Muscle of arm (tissue), 12 donors: Measurements from ENCODE around the gene UBD. TPM values are rescaled to one million over a fixed set of nuclear protein-coding genes. Genes with fewer than 3 reads are reported as not detected.

ENCODE experiments used
- DNase-seq: peaks from one replicate; pipeline ENCODE4 v3.0.0-alpha.2; 2013
- polyA plus RNA-seq, 12 donors: library from polyadenylated mRNA; unstranded; fragments of 120-200 nt; gene quantifications; one replicate each; pipeline ENCODE4 v1.2.1, GENCODE V29; 2013; ENCODE audit not compliant: insufficient read length in 12 of 12

UBD gene
- polyA plus RNA-seq, 12 donors = 0.14 to 13.8 (median 2.1) TPM; not detected in 7

DNA sequence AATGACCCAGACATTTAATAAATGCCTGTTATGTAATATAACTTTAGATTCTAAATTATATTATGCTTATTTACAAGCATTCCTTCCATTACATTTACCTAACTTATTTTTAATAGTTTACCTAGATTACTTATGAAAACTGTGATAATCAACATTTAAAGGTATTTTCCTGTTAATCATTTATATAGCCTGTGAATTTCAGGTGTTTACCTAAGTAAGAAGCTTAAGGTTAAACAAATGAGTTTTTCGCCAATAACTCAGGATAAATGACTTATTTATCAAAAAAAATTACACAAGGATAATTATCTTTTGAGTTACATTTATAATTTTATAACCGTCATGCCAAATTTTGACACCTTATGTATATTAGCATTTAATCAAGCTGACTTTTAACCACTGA, 35.5 kb downstream of the UBD start:
- no peak for DNase-seq

- no peak for DNase-seq
Observed at GRCh38 chr6:29522227-29522626, 37.3 kb downstream of the UBD start.

GRCh38 chr6:29521006-29521680, 38.4 kb downstream of the UBD start:
- no peak for DNase-seq

GRCh38 chr6:29520232-29520631, 39.3 kb downstream of the UBD start:
- DNase-seq = no peak

DNA sequence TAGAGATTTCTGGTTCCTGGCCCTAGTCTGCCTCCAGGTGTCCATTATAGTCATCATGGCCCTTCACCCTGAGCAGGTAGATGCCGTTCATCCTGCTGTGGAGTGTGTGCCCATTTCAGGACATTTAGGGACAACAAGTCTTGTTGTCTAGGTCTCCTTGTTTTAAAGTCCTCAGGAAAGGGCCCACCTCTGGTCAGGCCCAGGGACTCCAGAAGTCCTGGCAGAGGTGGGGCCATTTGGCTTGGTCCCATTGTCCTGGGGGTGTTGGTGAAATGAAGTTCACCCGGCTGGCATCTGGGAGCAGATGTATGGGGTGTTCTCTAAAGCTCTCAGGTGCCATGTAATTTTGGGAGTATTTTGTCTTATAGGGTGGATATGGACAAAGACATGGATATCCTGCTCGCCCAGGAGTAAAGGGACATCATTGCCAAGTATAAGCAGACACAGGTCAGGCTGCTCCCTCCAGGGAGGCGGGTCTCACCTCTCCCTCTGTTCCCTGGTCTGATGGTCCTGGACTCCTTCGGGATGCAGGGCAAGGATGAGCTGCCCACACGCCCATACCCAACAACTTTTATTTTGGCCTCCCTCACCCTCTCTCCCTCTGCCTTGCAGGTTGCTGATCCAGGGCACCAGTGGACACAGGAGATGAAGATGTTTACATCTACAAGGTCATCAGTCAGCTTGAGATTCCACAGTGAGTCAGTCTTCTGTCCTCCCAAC, 40.1 kb downstream of the UBD start:
- no peak for DNase-seq

- no peak for DNase-seq
Observed at GRCh38 chr6:29517728-29518440, 41.6 kb downstream of the UBD start.

DNA sequence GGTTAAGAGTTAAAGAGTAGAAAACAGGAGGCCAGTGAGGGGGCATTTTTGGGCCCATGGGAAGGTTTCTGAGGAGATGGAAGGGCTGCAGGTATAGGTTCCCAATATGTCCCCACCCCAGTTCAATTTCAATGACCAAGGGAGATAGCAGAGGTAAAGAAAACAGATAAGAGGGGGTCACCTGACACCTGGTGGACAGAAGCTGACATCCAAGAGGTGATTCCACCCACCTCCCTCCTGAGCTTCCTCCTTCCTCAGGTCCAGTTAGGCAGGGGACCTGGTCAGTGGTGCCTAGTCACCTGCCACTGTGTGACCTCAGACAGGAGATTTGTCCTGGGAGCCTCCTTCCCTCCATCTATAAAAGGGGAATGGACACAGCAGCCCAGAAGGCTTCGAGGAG, 42.3 kb downstream of the UBD start:
- DNase-seq = no peak

GRCh38 chr6:29516108-29516507, 43.4 kb downstream of the UBD start:
- no peak for DNase-seq

DNA sequence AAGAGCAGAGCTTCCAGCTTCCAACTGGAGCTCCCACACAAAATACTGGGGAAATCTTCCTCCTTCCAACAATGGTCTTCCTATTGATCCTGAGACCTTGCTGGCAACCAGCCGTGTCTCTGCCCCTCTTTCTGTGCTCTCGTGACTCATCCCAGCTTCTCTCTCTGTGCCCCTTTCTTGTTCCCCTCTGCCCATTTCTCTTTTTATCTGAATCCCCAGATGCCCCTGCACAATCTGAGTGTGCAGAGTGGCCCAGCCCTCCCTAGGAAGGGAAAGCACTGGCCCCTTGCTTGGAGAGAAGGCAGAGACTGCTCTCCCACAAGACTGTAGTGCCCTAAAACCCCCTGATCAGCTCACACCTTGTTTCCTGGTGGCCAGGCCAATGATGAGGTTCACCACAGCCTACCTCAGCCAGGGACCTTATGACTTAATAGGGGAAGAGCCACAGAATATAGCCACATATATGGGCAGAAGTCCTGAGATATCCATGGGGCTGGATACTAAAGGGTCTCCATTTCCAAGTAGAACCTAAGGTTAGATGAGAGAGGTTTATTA, 48.7 kb downstream of the UBD start:
- DNase-seq = no peak

DNA sequence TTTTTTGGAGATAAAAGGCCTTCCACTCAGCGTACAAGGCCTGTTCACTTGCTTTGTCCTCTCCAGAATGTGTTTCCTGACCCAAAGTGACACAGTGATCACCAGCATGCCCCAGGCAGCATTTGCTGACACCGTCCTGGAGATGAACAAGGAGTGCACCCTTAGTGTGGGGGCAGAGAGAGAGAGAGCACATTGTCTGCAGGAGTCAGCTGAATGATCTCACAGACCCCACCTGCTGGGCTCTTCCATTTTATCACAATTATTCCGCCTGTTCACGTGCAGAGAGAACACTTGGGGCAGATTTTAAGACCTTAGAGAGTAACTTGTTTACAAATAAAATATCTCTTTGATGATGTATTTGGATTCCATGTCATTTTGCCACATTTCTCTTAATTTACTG, 49.3 kb downstream of the UBD start:
- DNase-seq = no peak

DNA sequence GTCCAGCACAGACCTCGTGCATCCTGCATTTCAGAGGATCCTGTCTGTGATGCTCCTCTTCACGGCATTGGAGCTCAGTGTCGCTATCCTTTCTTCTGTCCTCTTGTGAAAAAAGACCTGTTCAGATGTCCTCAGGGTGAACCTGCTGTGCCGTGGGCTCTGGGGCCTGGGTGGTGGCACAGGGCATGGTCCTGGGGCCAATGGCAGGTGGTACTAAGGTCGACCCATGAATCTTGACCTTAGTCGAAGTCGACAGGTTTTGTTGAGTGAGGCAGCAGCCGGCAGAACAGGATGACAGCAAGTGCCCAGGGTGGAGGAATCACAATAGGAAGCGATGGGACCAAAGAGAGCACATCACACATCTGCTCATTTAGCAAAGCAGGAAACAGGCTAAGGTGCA, 49.8 kb downstream of the UBD start:
- DNase-seq = no peak

GRCh38 chr6:29509239-29509638, 50.3 kb downstream of the UBD start:
- no peak for DNase-seq

DNA sequence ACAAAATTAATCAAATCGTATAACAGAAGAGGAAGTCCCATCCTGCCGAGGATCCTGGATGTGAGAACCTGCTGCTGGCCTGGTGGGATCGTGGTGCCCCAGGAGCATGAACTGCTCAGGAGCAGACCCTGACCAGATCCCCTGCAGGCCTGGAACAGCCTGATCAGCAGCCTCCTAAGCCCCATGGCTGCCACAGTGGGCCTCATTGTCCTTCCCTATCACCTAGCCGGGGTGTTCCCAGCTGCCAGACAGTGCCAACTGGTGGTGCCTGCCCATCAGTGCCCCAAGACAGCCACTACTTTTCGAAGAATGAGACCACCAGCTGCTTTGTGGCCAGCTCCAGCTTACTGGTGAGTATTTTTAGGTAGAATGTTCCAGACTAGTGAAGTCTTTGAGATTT, 52.2 kb downstream of the UBD start:
- DNase-seq = no peak

GRCh38 chr6:29506446-29507067, 53.0 kb downstream of the UBD start:
- no peak for DNase-seq

DNA sequence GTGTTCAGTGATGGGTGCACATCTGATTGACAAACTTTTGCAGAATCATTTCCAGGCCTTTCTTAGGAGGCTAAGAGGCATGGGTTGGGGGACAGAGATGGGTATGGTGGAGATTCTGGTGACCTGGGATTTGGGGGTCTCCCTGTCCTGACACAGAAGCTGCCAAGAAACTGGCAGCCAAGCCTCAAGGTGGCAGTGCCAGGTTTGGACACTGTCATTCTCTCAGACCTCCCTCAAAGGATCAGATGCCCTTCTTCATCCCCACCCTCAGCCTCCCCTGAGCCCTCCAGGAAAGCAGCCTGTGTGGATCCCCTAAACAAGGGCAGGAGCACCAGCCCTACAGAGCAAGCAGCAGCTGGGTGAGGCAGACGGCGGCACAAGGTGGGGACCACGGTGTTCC, 53.7 kb downstream of the UBD start:
- DNase-seq = no peak

Other genes starting within 250 kb of the UBD start
- gene OR5V1, start 190.9 kb downstream of the UBD start, polyA plus RNA-seq = not detected
- not detected for gene OR12D3, start 184.4 kb downstream of the UBD start, polyA plus RNA-seq
- gene OR12D2, start 164.1 kb downstream of the UBD start, polyA plus RNA-seq = not detected
- gene OR12D1, start 144.8 kb downstream of the UBD start, polyA plus RNA-seq = not detected
- not detected for gene OR10C1, start 120.4 kb downstream of the UBD start, polyA plus RNA-seq
- not detected for gene OR11A1, start 102.7 kb downstream of the UBD start, polyA plus RNA-seq
- gene OR2H1, start 102.6 kb downstream of the UBD start, polyA plus RNA-seq = not detected
- not detected for gene MAS1L, start 71.8 kb downstream of the UBD start, polyA plus RNA-seq
- gene OR2H2, start 25.4 kb upstream of the UBD start, polyA plus RNA-seq = under 1 TPM in 8 of 12 donors, not detected in 4; 0.08 to 0.53 (median 0.16) TPM
- 10 to 100 TPM in 11 of 12 donors, not detected in 1; 25.4 to 85.6 (median 28.3) TPM for gene GABBR1, start 73.5 kb upstream of the UBD start, polyA plus RNA-seq
- under 1 TPM in 2 of 12 donors, not detected in 10; 0.27 to 0.34 TPM for gene MOG, start 97.4 kb upstream of the UBD start, polyA plus RNA-seq
- gene ZFP57, start 121.4 kb upstream of the UBD start, polyA plus RNA-seq = 1 to 10 TPM in 1 of 12 donors, under 1 TPM in 2, not detected in 9; 0.14 to 3.9 (median 0.17) TPM
- gene HLA-F, start 163.7 kb upstream of the UBD start, polyA plus RNA-seq = 10 to 100 TPM in 2 of 12 donors, 1 to 10 TPM in 9, not detected in 1; 4.0 to 15.9 (median 6.8) TPM